ENCODE measurements around the gene EYA3. TPM values are rescaled to one million over a fixed set of nuclear protein-coding genes. Genes with fewer than 3 reads are reported as not detected.

Gene EYA3
- total RNA-seq, 1 donor from 2014 or later = 9.9 TPM

GRCh38 chr1:27935721-27936120 is 152.7 kb downstream of the EYA3 start:
- Histone ChIP-seq H3K4me3 (ENCODE audit: low read length in 3 of 3) (no peak overlapping the region), H3K27ac (ENCODE audit: low read depth, low read length) (no peak overlapping the region), H3K9me3 (ENCODE audit: control insufficient read depth in 3 of 3, low read length in 3 of 3) (no peaks in the 10 kb centered on the region), H3K9ac (ENCODE audit: low read depth in 1 of 3, low read length in 3 of 3) (no peak overlapping the region), H3K36me3 (ENCODE audit: control insufficient read depth in 3 of 3, insufficient read depth in 3 of 3, low read length in 3 of 3) (no peaks in the 10 kb centered on the region), H3K27me3 (ENCODE audit: control insufficient read depth in 3 of 3, insufficient read depth in 3 of 3, low read length in 3 of 3) (peaks cover 14 to 33% (median 17%) of the 10 kb centered on the region in 3 donors), H3K4me1 (ENCODE audit: control insufficient read depth in 3 of 3, insufficient read depth in 3 of 3, low read length in 3 of 3) (peaks cover 0 to 9% (median 8%) of the 10 kb centered on the region in 3 donors)

- Histone ChIP-seq H3K27me3 (ENCODE audit: control insufficient read depth in 3 of 3, insufficient read depth in 3 of 3, low read length in 3 of 3) (peaks cover 14 to 33% (median 17%) of the 10 kb centered on the region in 3 donors), H3K27ac (ENCODE audit: low read depth, low read length) (no peak within 1 kb of the TSS), H3K9ac (ENCODE audit: low read depth in 1 of 3, low read length in 3 of 3) (peak within 1 kb of the TSS in 1 of 3 donors; percentile 16), H3K9me3 (ENCODE audit: control insufficient read depth in 3 of 3, low read length in 3 of 3) (no peaks in the 10 kb centered on the region), H3K4me3 (ENCODE audit: low read length in 3 of 3) (peak within 1 kb of the TSS in 2 of 3 donors; percentile 25 to 35), H3K4me1 (ENCODE audit: control insufficient read depth in 3 of 3, insufficient read depth in 3 of 3, low read length in 3 of 3) (peaks cover 0 to 9% (median 8%) of the 10 kb centered on the region in 3 donors), H3K36me3 (ENCODE audit: control insufficient read depth in 3 of 3, insufficient read depth in 3 of 3, low read length in 3 of 3) (no peaks in the 10 kb centered on the region)
These were observed 153.4 kb downstream of the EYA3 start, which contains the start of gene SMPDL3B for GRCh38 chr1:27934818-27935549. Gene SMPDL3B, plus strand, starts transcription at chr1:27935000. Its CDS starts 184 bp downstream, at chr1:27935184.

GRCh38 chr1:27931759-27932158 is 156.7 kb downstream of the EYA3 start:
- no peaks in the 10 kb centered on the region for H3K9me3 ChIP-seq (ENCODE audit: control insufficient read depth in 3 of 3, low read length in 3 of 3)
- H3K4me3 ChIP-seq (ENCODE audit: low read length in 3 of 3) = no peak overlapping the region
- peaks cover 13 to 19% (median 14%) of the 10 kb centered on the region in 3 donors for H3K27me3 ChIP-seq (ENCODE audit: control insufficient read depth in 3 of 3, insufficient read depth in 3 of 3, low read length in 3 of 3)
- no peaks in the 10 kb centered on the region for H3K36me3 ChIP-seq (ENCODE audit: control insufficient read depth in 3 of 3, insufficient read depth in 3 of 3, low read length in 3 of 3)
- H3K4me1 ChIP-seq (ENCODE audit: control insufficient read depth in 3 of 3, insufficient read depth in 3 of 3, low read length in 3 of 3) = peaks cover 0 to 9% (median 8%) of the 10 kb centered on the region in 3 donors
- no peak overlapping the region for H3K9ac ChIP-seq (ENCODE audit: low read depth in 1 of 3, low read length in 3 of 3)
- no peak overlapping the region for H3K27ac ChIP-seq (ENCODE audit: low read depth, low read length)

GRCh38 chr1:27931184-27931583 is 157.2 kb downstream of the EYA3 start:
- Histone ChIP-seq H3K27ac (ENCODE audit: low read depth, low read length) (no peak overlapping the region), H3K4me1 (ENCODE audit: control insufficient read depth in 3 of 3, insufficient read depth in 3 of 3, low read length in 3 of 3) (peaks cover 0 to 9% (median 8%) of the 10 kb centered on the region in 3 donors), H3K27me3 (ENCODE audit: control insufficient read depth in 3 of 3, insufficient read depth in 3 of 3, low read length in 3 of 3) (peaks cover 10 to 16% (median 14%) of the 10 kb centered on the region in 3 donors), H3K4me3 (ENCODE audit: low read length in 3 of 3) (no peak overlapping the region), H3K9me3 (ENCODE audit: control insufficient read depth in 3 of 3, low read length in 3 of 3) (no peaks in the 10 kb centered on the region), H3K36me3 (ENCODE audit: control insufficient read depth in 3 of 3, insufficient read depth in 3 of 3, low read length in 3 of 3) (no peaks in the 10 kb centered on the region), H3K9ac (ENCODE audit: low read depth in 1 of 3, low read length in 3 of 3) (no peak overlapping the region)

GRCh38 chr1:27928216-27928954 is 160.0 kb downstream of the EYA3 start:
- no peak overlapping the region for H3K9ac ChIP-seq (ENCODE audit: low read depth in 1 of 3, low read length in 3 of 3)
- no peak overlapping the region for H3K27ac ChIP-seq (ENCODE audit: low read depth, low read length)
- no peaks in the 10 kb centered on the region for H3K9me3 ChIP-seq (ENCODE audit: control insufficient read depth in 3 of 3, low read length in 3 of 3)
- no peaks in the 10 kb centered on the region for H3K27me3 ChIP-seq (ENCODE audit: control insufficient read depth in 3 of 3, insufficient read depth in 3 of 3, low read length in 3 of 3)
- H3K4me3 ChIP-seq (ENCODE audit: low read length in 3 of 3) = no peak overlapping the region
- no peaks in the 10 kb centered on the region for H3K4me1 ChIP-seq (ENCODE audit: control insufficient read depth in 3 of 3, insufficient read depth in 3 of 3, low read length in 3 of 3)
- H3K36me3 ChIP-seq (ENCODE audit: control insufficient read depth in 3 of 3, insufficient read depth in 3 of 3, low read length in 3 of 3) = no peaks in the 10 kb centered on the region

GRCh38 chr1:27922272-27922671 is 166.1 kb downstream of the EYA3 start:
- Histone ChIP-seq H3K36me3 (ENCODE audit: control insufficient read depth in 3 of 3, insufficient read depth in 3 of 3, low read length in 3 of 3) (no peaks in the 10 kb centered on the region), H3K4me1 (ENCODE audit: control insufficient read depth in 3 of 3, insufficient read depth in 3 of 3, low read length in 3 of 3) (no peaks in the 10 kb centered on the region), H3K9ac (ENCODE audit: low read depth in 1 of 3, low read length in 3 of 3) (no peak overlapping the region), H3K4me3 (ENCODE audit: low read length in 3 of 3) (no peak overlapping the region), H3K27ac (ENCODE audit: low read depth, low read length) (no peak overlapping the region), H3K9me3 (ENCODE audit: control insufficient read depth in 3 of 3, low read length in 3 of 3) (no peaks in the 10 kb centered on the region), H3K27me3 (ENCODE audit: control insufficient read depth in 3 of 3, insufficient read depth in 3 of 3, low read length in 3 of 3) (no peaks in the 10 kb centered on the region)

Small RNA genes within 50 kb of the gene (small RNA-seq; reads per million reads assigned to genes)
- not detected for gene RN7SL559P

Other genes starting within 250 kb of the EYA3 start
- gene THEMIS2, start 216.1 kb downstream of the EYA3 start, total RNA-seq = 4.7 TPM
- gene RPA2, start 174.0 kb downstream of the EYA3 start, total RNA-seq = 83.0 TPM
- gene SMPDL3B, start 153.6 kb downstream of the EYA3 start, total RNA-seq = not detected
- gene XKR8, start 128.6 kb downstream of the EYA3 start, total RNA-seq = 2.6 TPM
- 2.1 TPM for gene PTAFR, start 88.1 kb upstream of the EYA3 start, total RNA-seq
- gene DNAJC8, start 144.4 kb upstream of the EYA3 start, total RNA-seq = 27.1 TPM
- gene ATP5IF1, start 147.5 kb upstream of the EYA3 start, total RNA-seq = 36.0 TPM
- 2.1 TPM for gene SESN2, start 170.9 kb upstream of the EYA3 start, total RNA-seq
- 20.9 TPM for gene MED18, start 240.4 kb upstream of the EYA3 start, total RNA-seq

All from skeletal muscle tissue (tissue), 5 donors.